A673 (cell line): Measurements from ENCODE around the gene TEAD1. TPM values are rescaled to one million over a fixed set of nuclear protein-coding genes. Genes with fewer than 3 reads are reported as not detected.

Experiments
- BruUV-seq: library from RNA; stranded (reverse); fragments of 400-500 nt; replicated peaks from 2 replicates; lab custom pipeline; 2021; lab: Mats Ljungman, UMichigan
- CTCF ChIA-PET: fragments of 300-600 bp; sonication (Branson Sonifier 250); formaldehyde crosslinking; loops from one replicate; lab custom pipeline; 2022; ENCODE audit warnings: antibody characterized with exemption; lab: Charles Lee
- POLR2A ChIA-PET: fragments of 300-600 bp; sonication (Branson Sonifier 250); formaldehyde crosslinking; loops from one replicate; lab custom pipeline; 2022; ENCODE audit warnings: antibody characterized with exemption; ENCODE audit not compliant: low non-redundant PET; lab: Charles Lee
- DNase-seq: peaks from one replicate; pipeline ENCODE4 v3.0.0-alpha.2; 2015; ENCODE audit warnings: low spot score
- H3K27ac ChIP-seq: fragments of 200-600 bp; sonication (generic); 2 replicates; pipeline ENCODE4 v1.5.1; 2016; ENCODE audit warnings: mixed run types, low read depth, mild to moderate bottlenecking, mixed read lengths, antibody characterized with exemption, low read length; ENCODE audit not compliant: poor library complexity, severe bottlenecking
- H3K27me3 ChIP-seq: fragments of 200-600 bp; sonication (generic); replicated peaks from 2 replicates; pipeline ENCODE4 v1.6.1; 2017; ENCODE audit warnings: mixed run types, low read depth, mild to moderate bottlenecking, mixed read lengths, antibody characterized with exemption, low read length; ENCODE audit not compliant: insufficient read depth, poor library complexity
- H3K36me3 ChIP-seq: fragments of 200-600 bp; sonication (generic); 2 replicates; pipeline ENCODE4 v1.6.1; 2016; ENCODE audit warnings: mixed run types, mild to moderate bottlenecking, mixed read lengths, antibody characterized with exemption, low read length; ENCODE audit not compliant: insufficient read depth, poor library complexity, severe bottlenecking
- H3K4me1 ChIP-seq: fragments of 200-600 bp; sonication (generic); 2 replicates; pipeline ENCODE4 v1.6.1; 2017; ENCODE audit warnings: mixed run types, mild to moderate bottlenecking, mixed read lengths, antibody characterized with exemption, low read length; ENCODE audit not compliant: insufficient read depth, poor library complexity, severe bottlenecking
- H3K4me3 ChIP-seq: fragments of 200-600 bp; sonication (generic); 2 replicates; pipeline ENCODE4 v1.5.1; 2016; ENCODE audit warnings: low read depth, mixed run types, mild to moderate bottlenecking, mixed read lengths, low read length; ENCODE audit not compliant: poor library complexity, severe bottlenecking
- H3K9me3 ChIP-seq: fragments of 200-600 bp; sonication (generic); 2 replicates; pipeline ENCODE4 v1.6.1; 2016; ENCODE audit warnings: mixed run types, low read depth, mild to moderate bottlenecking, mixed read lengths, antibody characterized with exemption, low read length; ENCODE audit not compliant: poor library complexity, severe bottlenecking
- CTCF ChIP-seq: fragments of 300-800, 200-600 bp; sonication (generic); conservative IDR thresholded peaks from 2 replicates; pipeline ENCODE4 v1.5.1; 2017; ENCODE audit warnings: low read depth, mild to moderate bottlenecking, antibody characterized with exemption, low read length, moderate library complexity, mixed read lengths
- EZH2 ChIP-seq: fragments of 200-600 bp; sonication (generic); IDR thresholded peaks from 2 replicates; pipeline ENCODE4 v1.6.1; 2017; ENCODE audit warnings: borderline replicate concordance, low read depth, mild to moderate bottlenecking, mixed read lengths, antibody characterized with exemption, low read length; ENCODE audit not compliant: poor library complexity, severe bottlenecking
- intact Hi-C: fragments of 100-400 bp; cut with micrococcal nuclease; formaldehyde crosslinking; loops from one replicate; pipeline ENCODE4 v1.10.0; 2022; ENCODE audit not compliant: unreplicated experiment
- total RNA-seq: library from RNA; stranded (reverse); gene quantifications from 2 replicates; pipeline ENCODE4 v1.2.3, GENCODE V29; 2021

TEAD1 gene
- total RNA-seq, 1 experiment from 2014 or later = 81.8 TPM

DNA sequence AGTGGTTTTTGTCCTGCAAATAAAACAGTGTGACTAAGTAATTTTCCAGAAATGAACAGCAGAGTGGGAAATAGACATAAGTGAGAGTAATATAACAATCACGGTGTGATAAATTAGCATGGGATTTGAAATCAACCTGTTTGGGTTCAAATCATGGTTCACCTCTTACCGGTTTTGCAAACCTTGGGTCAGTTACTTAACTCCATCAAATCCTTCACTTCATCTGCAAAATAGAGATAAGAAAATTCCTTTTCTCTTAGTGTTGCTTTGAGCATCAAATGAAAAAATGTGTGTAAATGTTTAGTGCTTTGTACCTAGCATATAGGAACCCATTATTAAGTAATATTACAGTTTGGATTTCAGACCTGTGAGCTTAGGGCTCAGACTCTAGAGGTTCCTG is 152.2 kb downstream of the TEAD1 start:
- no peak for DNase-seq
- H3K4me3 ChIP-seq = no peak overlapping the region
- H3K9me3 ChIP-seq = peaks cover 6% of the 10 kb centered on the region
- intact Hi-C loops = no loop called here
- no peak overlapping the region for H3K27ac ChIP-seq
- no peaks in the 10 kb centered on the region for H3K36me3 ChIP-seq
- POLR2A ChIA-PET = no interaction called here
- peaks cover 20% of the 10 kb centered on the region for H3K4me1 ChIP-seq
- CTCF ChIA-PET = no interaction called here
- TF ChIP-seq EZH2 = no peak
- no peak for TF ChIP-seq CTCF
- H3K27me3 ChIP-seq = no peaks in the 10 kb centered on the region
- BruUV-seq = no TSS peak

DNA sequence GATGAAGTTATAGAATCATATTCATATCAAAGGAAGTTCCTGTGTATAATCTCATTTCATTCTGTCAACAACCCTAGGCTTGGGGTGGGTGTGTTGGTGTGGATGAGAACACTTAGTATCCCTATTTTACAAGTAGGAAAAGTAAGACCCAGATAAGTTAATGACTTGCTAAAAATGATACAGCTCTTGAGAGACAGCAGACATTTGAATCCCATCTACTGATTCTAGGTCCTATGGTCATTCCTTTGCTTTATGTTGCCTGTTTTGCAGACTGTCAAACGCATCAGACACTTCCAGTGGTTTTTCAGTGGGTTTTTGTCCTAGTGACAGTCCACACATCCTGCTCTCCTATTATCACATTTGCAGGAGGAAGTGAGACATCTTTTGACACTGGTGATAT is 153.1 kb downstream of the TEAD1 start:
- intact Hi-C loops = no loop called here
- CTCF ChIA-PET = interaction anchor here (0.7 to 1.2 kb wide), 2 partner anchors 16 to 61 kb away, joined by 3 to 6 read pairs; no protein-coding TSS in a partner anchor
- peaks cover 6% of the 10 kb centered on the region for H3K9me3 ChIP-seq
- peaks cover 21% of the 10 kb centered on the region for H3K4me1 ChIP-seq
- H3K27ac ChIP-seq = peak overlapping the region; percentile 55
- no peak for TF ChIP-seq EZH2
- TF ChIP-seq CTCF = no peak
- no peaks in the 10 kb centered on the region for H3K36me3 ChIP-seq
- POLR2A ChIA-PET = no interaction called here
- DNase-seq = no peak
- H3K27me3 ChIP-seq = no peaks in the 10 kb centered on the region
- peak overlapping the region; percentile 45 for H3K4me3 ChIP-seq
- BruUV-seq = no TSS peak

- Histone ChIP-seq H3K36me3 (no peaks in the 10 kb centered on the region), H3K27ac (peak overlapping the region; percentile 55), H3K4me3 (peak overlapping the region; percentile 45), H3K27me3 (no peaks in the 10 kb centered on the region), H3K4me1 (peaks cover 29% of the 10 kb centered on the region), H3K9me3 (peaks cover 6% of the 10 kb centered on the region)
- DNase-seq = peak; percentile 76
- no TSS peak for BruUV-seq
- POLR2A ChIA-PET = interaction anchor here (1.0 kb wide), 1 partner anchor 13 kb away, joined by 3 read pairs; no protein-coding TSS in a partner anchor
- no peak for TF ChIP-seq EZH2
- no peak for TF ChIP-seq CTCF
- intact Hi-C loops = no loop called here
- CTCF ChIA-PET = interaction anchor here (0.7 to 1.2 kb wide), 3 partner anchors 15 to 60 kb away, joined by 3 to 6 read pairs (median 3); no protein-coding TSS in a partner anchor
These were observed 153.9 kb downstream of the TEAD1 start for GRCh38 chr11:12827929-12828812.
